Muscle of leg (tissue), 11 donors: Measurements from ENCODE around the gene APBA2. TPM values are rescaled to one million over a fixed set of nuclear protein-coding genes. Genes with fewer than 3 reads are reported as not detected.
"Not testable (repeated sequence)": the region's sequence is repeated elsewhere in the genome, so short reads cannot be mapped to it uniquely, and the experiment has no call there.

Source experiments
- DNase-seq: peaks from one replicate; pipeline ENCODE4 v3.0.0; 2013
- H3K27ac ChIP-seq: one replicate; pipeline ENCODE4 v1.5.1; 2013; ENCODE audit warnings: mild to moderate bottlenecking, low read length, control low read depth
- H3K27me3 ChIP-seq: one replicate; pipeline ENCODE4 v1.6.1; 2013; ENCODE audit warnings: low read length; ENCODE audit not compliant: control insufficient read depth, insufficient read depth
- H3K36me3 ChIP-seq: one replicate; pipeline ENCODE4 v1.6.1; 2013; ENCODE audit warnings: low read length; ENCODE audit not compliant: control insufficient read depth, insufficient read depth
- H3K4me1 ChIP-seq: one replicate; pipeline ENCODE4 v1.6.1; 2013; ENCODE audit warnings: low read length; ENCODE audit not compliant: control insufficient read depth, insufficient read depth
- H3K4me3 ChIP-seq: one replicate; pipeline ENCODE4 v1.5.1; 2013; ENCODE audit warnings: low read length, control low read depth
- H3K9me3 ChIP-seq: replicated peaks from 2 replicates; pipeline ENCODE4 v1.6.1; 2013; ENCODE audit warnings: low read depth, low read length; ENCODE audit not compliant: control insufficient read depth
- WGBS: methylation state at CpG from one replicate; pipeline ENCODE4 v1.1.5; 2013; ENCODE audit warnings: missing lambda C conversion rate; ENCODE audit not compliant: insufficient coverage; 5-methylcytosine and 5-hydroxymethylcytosine counted together
- polyA plus RNA-seq, 8 donors: library from polyadenylated mRNA; unstranded; fragments of 120-200 nt; gene quantifications; one replicate each; pipeline versions ENCODE4 v1.2.1 to v1.2.3, GENCODE V29; 2013; ENCODE audit warnings: inconsistent platforms in 1 of 8, low replicate concordance in 1 of 8; ENCODE audit not compliant: insufficient read length in 8 of 8, insufficient read depth in 1 of 8
- total RNA-seq: library from RNA; stranded (reverse); fragments of 120-200 nt; gene quantifications from one replicate; pipeline ENCODE4 v1.2.4, GENCODE V29; 2013

Gene APBA2
- total and polyA plus RNA-seq, 9 donors = 4.0 to 9.7 (median 5.7) TPM

DNA sequence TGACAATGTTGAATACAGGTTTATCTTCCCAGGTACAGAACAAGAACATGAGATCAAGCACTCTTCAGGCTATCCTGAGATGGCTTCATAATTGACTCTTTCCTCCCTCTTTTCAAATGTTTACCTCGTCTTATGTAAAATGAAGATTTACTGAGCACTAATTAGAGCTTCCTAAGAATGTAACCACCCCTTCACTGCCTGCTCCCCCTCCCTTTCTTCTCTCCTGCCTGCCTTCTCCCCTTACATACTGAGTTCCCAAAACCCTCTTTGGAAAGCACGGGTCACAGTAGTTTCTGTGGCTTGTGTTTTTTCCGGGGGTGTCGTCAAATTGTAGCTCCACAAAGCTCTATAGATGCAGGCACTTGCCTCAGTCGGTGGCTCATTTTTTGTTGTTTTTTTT lies 32.1 kb upstream of the APBA2 start:
- not testable (repeated sequence) for H3K27me3 ChIP-seq, H3K36me3 ChIP-seq, H3K4me1 ChIP-seq, H3K9me3 ChIP-seq, H3K27ac ChIP-seq, DNase-seq, H3K4me3 ChIP-seq
- WGBS = no CpG with 5 or more reads among the region's 5 CpGs

DNA sequence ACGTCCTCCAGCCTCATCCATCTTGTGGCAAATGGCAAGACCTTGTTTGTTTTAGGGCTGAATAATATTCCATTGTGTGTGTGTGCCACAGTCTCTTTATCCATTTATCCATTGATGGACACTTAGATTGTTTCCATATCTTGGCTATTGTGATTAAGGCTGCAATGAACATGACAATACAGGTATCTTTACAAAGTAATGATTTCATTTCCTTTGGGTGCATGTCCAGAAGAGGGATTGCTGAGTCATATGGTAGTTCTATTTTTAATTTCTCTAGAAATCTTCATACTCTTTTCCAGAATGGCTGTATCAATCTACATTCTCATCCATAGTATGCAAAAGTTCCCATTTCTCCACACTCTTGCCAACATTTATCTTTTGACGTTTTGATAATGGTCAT lies 31.2 kb upstream of the APBA2 start:
- not testable (repeated sequence) for H3K4me1 ChIP-seq, H3K4me3 ChIP-seq, H3K9me3 ChIP-seq, DNase-seq, H3K27ac ChIP-seq, H3K27me3 ChIP-seq, H3K36me3 ChIP-seq
- WGBS = no CpG with 5 or more reads among the region's 2 CpGs

DNA sequence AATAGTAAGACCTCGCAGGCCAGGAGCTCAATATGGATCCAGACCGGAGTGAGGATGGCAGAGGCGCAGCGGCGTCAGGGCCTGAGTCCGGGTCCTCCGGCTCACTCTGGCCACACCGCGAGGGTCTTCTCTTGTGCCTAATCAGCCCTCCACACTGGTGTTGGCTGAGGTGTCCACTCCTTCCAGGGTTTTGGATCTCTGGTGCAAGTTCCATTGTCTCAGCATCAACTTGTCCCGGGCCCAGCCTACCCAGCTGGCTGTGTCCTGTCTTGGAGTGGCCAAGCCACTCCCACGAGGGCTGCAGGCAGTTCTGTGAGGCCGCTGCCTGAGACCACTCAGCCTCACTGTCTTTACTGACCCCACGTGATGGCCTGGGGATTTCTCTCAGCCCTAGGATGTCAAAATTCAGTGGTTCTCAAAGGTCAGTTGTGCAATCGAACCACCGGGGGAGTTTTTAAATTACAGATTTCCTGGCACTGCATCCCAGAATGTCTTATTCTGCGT lies 24.7 kb upstream of the APBA2 start:
- Histone ChIP-seq H3K27ac (no peak overlapping the region), H3K4me1 (no peaks in the 10 kb centered on the region), H3K36me3 (no peaks in the 10 kb centered on the region), H3K9me3 (no peaks in the 10 kb centered on the region), H3K4me3 (no peak overlapping the region), H3K27me3 (no peaks in the 10 kb centered on the region)
- peak; percentile 59 for DNase-seq
- 82% methylated on average over 12 of the region's 16 CpGs for WGBS

DNA sequence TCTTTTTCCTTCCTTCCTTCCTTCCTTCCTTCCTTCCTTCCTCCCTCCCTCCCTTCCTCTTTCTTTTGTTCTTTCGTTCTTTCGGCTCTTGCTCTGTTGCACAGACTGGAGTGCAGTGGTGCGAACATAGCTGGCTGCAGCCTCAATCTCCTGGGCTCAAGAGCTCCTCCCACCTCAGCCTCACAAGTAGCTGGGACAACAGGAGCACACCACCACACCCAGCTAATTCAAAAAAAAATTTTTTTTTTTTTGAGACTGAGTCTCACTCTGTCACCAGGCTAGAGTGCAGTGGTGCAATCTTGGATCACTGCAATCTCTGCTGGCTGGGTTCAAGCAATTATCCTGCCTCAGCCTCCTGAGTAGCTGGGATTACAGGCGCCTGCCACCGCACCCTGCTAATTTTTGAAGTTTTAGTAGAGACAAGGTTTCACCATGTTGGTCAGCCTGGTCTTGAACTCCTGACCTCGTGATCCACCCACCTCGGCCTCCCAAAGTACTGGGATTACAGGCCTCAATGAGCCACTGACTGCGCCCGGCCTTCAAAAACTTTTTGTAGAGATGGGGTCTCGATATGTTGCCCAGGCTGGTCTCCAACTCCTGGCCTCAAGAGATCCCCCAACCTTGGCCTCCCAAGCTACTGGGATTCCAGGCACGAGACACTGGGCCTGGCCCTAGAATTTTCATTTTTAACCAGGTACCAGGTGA lies 24.0 kb upstream of the APBA2 start:
- H3K9me3 ChIP-seq, H3K4me3 ChIP-seq, H3K36me3 ChIP-seq, H3K27me3 ChIP-seq, H3K4me1 ChIP-seq, H3K27ac ChIP-seq, DNase-seq: not testable (repeated sequence)
- 88% methylated on average over 7 of the region's 11 CpGs for WGBS

DNA sequence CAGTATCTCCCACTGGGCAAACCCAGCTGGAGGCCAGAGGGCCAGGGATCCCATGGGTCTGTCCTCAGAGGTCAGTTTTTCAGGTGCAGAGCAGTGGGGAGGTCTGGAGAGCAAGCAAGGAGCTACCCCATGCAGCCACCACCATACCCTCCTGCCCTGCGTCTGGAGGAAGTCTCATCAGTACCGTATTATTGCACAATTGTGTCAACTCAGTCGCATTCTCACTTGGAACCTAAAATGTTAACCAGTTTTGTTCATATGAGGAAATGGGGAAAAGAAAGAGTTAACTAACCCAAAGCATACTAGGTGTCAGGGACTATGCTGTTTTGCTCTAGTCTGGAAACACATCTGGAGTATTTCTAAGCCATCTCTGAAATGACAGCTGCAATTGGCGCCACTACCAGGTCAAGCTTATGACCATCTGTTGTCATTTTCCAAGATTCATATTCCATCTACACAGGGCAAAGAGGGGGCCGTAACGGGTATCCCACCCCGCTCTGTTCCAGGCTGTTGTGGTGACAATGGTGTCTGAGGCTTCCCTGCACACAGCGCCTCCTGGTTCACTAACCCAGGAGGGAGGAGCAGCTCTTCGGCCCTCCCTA lies 16.9 kb upstream of the APBA2 start:
- H3K27me3 ChIP-seq = no peaks in the 10 kb centered on the region
- no peaks in the 10 kb centered on the region for H3K4me1 ChIP-seq
- H3K4me3 ChIP-seq = no peak overlapping the region
- DNase-seq = no peak
- 90% methylated on average over 2 of the region's 9 CpGs for WGBS
- H3K36me3 ChIP-seq = no peaks in the 10 kb centered on the region
- H3K27ac ChIP-seq = no peak overlapping the region
- H3K9me3 ChIP-seq = no peaks in the 10 kb centered on the region

DNA sequence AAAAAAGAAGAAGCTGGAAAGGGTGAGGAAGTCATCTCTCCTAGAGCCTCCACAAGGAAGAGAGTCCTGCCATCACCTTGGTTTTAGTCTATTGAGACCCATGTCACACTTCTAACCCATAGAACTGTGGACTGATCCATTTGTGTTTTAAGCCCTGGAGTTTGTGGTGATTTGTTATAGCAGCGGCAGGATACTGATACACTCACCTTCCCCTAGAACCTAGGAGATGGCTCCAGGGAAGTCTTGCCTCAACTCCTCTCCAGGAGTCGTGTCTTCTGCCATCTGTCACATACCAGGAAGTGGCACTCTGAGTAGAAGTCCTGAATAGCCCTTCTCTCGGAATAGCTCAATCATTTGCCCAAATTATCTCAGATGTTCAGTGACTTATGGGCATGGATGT lies 14.6 kb upstream of the APBA2 start:
- no peak for DNase-seq
- no peaks in the 10 kb centered on the region for H3K4me1 ChIP-seq
- no peaks in the 10 kb centered on the region for H3K27me3 ChIP-seq
- H3K27ac ChIP-seq = no peak overlapping the region
- no CpG with 5 or more reads among the region's 3 CpGs for WGBS
- no peak overlapping the region for H3K4me3 ChIP-seq
- no peaks in the 10 kb centered on the region for H3K36me3 ChIP-seq
- H3K9me3 ChIP-seq = no peaks in the 10 kb centered on the region

DNA sequence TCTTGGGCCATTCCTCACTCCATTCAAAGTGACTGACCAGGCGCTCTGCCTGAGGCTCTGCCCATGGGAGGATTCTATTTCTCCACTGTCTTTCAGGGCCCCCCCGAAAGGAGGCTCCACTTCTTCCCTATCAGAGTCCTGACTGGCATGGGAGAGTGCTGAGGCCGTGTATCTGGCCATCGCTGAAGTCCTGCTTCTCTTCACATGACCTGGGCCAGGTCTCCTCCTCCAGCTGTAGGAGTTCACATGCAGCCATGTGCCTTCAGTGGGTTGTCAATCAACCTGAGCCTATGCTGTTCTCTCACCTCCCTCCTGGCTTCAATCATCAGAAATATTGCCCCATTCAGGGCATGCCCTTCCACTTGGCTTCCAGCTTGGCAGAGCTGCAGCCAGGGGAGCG lies 12.8 kb upstream of the APBA2 start:
- no peaks in the 10 kb centered on the region for H3K36me3 ChIP-seq
- H3K4me3 ChIP-seq = no peak overlapping the region
- 75% methylated on average over 5 of the region's 5 CpGs for WGBS
- no peaks in the 10 kb centered on the region for H3K4me1 ChIP-seq
- H3K27ac ChIP-seq = no peak overlapping the region
- H3K9me3 ChIP-seq = no peaks in the 10 kb centered on the region
- no peaks in the 10 kb centered on the region for H3K27me3 ChIP-seq
- DNase-seq = no peak

DNA sequence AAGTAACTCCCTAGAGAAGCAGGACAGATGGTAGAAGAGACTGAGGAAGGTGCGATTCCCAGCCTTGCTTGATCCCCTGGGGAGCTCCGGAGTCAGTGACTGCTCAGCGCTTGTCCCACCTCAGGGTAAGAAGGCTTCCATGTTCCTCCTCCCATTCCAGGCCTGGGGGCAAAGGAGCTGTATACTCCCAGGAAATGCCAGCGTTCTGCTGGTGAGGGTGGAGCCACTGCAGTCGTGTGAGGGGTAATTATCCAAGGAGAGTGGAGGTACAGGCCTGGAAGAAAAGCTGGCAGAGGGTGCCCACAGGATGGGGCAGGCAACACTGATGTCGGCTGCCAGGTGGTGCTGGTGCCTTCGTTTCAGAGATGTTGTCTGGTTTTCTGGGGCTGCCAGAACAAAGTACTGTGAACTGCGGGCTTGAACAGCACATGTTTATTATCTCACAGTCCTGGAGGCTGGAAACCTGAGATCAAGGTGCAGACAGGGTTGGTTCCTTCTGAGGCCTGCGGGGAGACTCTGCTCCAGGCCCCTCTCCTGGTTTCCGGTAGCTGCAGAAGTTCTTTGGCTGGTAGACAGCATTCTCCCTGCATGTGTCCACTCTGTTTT lies 12.1 kb upstream of the APBA2 start:
- H3K9me3 ChIP-seq = no peaks in the 10 kb centered on the region
- H3K27me3 ChIP-seq = no peaks in the 10 kb centered on the region
- H3K4me3 ChIP-seq = no peak overlapping the region
- no peak for DNase-seq
- no peaks in the 10 kb centered on the region for H3K4me1 ChIP-seq
- H3K36me3 ChIP-seq = no peaks in the 10 kb centered on the region
- 40% methylated on average over 7 of the region's 10 CpGs for WGBS
- H3K27ac ChIP-seq = no peak overlapping the region

DNA sequence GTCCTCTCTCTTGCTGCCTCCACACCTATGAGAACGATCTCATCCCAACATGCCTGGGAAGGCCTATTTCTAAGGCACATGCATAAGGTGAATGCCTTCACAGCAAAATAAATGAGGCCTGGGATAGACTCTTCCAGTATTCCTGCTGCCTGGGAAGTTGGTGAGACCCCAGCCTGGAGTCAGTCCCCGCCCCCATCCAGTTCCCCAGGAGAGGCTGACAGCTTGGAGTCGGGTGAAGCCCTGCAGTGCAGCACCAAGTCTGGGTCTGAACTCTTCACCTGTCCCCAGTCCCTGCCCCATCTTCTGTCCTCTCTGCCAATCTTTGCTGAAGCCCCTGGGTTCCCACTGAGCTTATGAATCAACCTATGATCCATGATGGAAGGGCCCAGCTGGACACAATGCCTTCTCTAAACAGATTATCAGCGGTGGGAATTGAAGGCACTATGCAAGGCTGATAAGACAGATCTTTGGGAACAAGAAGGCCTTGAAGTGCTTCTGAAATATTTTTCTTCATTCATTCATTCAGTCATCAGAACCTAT lies 10.2 kb upstream of the APBA2 start:
- WGBS = 78% methylated on average over 3 of the region's 4 CpGs
- Histone ChIP-seq H3K36me3 (no peaks in the 10 kb centered on the region), H3K4me3 (no peak overlapping the region), H3K27ac (no peak overlapping the region), H3K9me3 (no peaks in the 10 kb centered on the region), H3K4me1 (no peaks in the 10 kb centered on the region), H3K27me3 (no peaks in the 10 kb centered on the region)
- DNase-seq = no peak

DNA sequence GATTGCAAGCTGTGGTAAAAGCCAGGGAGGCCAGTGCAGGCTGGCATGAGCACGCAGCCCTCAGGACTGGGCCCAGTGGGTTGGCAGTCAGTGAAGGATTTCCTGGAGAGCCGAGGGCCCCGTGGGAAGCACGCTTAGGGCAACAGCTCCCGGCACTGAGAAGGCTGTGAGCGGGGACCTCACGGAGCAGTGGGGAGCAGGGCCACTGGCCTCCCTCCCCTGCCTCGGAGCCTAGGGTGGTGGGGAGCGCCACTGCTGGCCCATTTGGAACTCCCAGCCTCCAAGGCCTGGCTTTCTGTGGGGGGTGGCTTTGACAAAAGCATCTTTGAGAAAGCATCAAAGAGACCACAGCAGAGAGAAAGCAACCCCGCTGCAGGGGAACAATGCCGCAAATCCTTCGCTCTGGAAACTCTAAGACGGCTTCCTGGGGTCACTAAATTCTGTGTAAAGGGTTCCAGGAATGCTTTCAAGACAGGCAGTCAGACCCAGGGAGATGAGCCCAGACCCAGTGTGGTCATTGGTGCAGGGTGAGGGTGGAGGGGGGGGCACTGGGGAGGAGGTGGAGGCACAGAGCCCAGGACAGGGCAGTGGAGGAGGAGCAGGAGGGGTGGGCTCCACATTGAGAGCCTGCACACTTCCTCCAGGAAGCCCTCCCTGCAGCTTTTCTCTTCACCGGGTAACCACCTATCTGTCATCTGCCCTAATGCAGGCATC lies 9.5 kb upstream of the APBA2 start:
- 57% methylated on average over 10 of the region's 14 CpGs for WGBS
- H3K27me3 ChIP-seq = no peaks in the 10 kb centered on the region

More for the DNA sequence above, 9.5 kb upstream of the APBA2 start:
- Histone ChIP-seq H3K36me3 (no peaks in the 10 kb centered on the region), H3K4me1 (no peaks in the 10 kb centered on the region), H3K9me3 (no peaks in the 10 kb centered on the region), H3K4me3 (no peak overlapping the region), H3K27ac (no peak overlapping the region)
- no peak for DNase-seq
